GM19328 (cell line): ENCODE results near the gene CTNND2.

Source experiments
- ATAC-seq: cut with Tn5 transposase; IDR thresholded peaks from one replicate; pipeline ENCODE4 v1.9.1; 2021; ENCODE audit warnings: mild to moderate bottlenecking, moderate library complexity; ENCODE audit not compliant: unreplicated experiment

Gene CTNND2

GRCh38 chr5:11212706-11213105 lies 691.5 kb downstream of the CTNND2 start:
- ATAC-seq: no peak

DNA sequence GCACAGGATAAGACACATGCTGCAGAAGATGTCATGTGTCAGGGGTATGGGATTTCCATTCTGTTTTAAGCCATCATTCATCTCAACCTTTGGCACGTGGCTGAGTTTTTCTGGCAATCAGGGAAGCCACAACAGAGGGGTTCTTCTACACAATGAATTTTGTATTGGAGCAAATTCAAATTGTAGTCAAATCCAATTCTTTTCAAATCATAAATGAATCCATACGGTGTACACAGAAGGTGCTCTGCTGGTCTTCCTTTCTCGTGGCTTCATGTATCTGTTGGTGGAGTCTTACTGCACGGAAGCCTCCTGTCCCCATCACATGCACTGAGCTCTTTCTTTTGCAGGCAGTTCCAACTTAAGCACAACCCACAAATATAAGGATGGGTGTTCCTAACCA lies 706.5 kb downstream of the CTNND2 start:
- no peak for ATAC-seq

DNA sequence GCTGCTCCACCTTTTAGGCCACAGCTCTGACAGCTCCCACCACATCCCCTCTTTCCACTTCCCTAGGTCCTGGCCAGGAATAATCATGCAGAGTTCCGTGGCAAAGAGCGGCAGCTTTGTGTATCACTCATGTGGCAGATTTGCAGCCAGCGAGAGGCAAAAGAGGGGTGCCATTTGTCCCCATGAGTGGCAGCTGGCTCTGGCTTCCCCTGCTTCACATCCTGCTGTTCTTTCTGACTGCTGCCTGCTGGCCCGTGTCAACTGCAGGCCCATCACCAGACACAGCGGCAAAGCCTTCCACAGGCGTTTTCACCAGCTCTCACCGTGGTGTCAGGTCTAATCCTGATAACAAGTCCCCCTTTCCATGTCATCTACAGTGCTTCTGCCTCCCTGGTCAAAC lies 712.6 kb downstream of the CTNND2 start:
- ATAC-seq: no peak

GRCh38 chr5:11182441-11183080 lies 721.7 kb downstream of the CTNND2 start:
- no peak for ATAC-seq

GRCh38 chr5:11181940-11182339 lies 722.3 kb downstream of the CTNND2 start:
- ATAC-seq: no peak

DNA sequence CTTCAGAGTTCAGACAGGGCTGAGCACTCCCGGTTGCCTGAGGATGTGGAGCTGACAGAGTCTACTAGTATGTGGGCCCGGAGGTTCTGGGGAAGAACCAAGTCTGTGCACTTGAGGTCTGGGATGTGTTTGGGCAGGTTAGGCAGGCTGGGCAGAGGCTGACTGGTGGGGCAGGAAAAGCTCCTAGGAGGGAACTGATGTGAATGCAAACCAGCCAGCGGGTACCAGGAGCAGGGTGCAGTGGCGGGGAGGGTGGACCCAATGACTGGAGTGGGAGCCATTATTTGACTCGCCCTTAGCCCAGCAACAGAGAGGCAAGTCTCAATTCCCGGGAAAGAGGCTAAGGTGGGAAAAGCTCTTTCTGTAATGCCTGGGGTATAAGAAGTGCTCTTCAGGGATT lies 723.4 kb downstream of the CTNND2 start:
- ATAC-seq: no peak

DNA sequence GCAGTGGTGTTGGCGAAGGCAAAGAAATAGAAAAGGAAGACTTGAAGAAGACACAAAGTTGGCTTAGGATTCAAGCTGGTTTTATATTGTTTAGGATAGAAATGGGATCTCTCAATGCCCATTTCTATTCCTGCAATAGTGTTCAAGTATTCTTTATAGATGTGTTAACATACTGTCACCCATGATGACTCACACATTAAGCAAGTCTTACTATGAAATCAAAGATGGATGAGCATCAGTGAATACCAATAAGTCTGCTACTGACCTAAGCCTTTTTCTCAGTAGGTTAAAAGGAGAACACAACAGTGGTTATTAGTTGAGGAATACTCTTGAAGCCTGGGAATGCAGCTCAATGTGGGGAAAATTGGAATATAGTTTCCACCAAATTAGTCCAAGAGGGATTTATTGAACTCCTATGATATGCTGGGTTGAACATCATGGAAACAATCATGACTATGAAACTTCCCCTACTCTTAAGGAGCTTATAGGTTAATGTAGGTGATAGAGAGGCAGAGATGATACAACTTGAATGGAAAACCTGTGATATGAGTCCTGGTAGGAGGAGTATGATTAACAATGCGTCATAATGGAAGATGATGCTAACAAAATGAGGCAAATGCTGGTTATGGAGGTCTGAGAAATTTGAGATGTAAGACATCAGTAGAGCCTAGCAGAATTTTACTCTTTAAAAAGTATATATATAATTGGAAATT lies 726.1 kb downstream of the CTNND2 start:
- ATAC-seq: no peak

DNA sequence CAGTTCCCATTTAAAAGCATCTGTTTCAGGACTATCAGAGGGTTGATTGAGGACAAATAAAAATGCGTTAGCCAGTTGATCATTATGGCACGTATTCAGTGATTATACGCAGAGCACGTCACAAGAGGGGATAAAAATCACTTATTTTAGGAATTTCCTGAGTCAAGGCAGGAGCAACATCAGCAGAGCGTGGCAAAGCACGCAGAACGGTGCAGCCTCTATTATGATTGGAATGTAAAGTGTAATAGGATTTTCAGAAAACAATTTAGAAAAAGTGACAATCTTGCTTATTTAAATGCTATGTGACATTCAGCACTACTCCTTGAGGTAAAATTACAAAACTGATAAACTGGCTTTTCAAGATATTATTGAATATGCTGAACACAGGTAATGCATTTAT lies 729.7 kb downstream of the CTNND2 start:
- no peak for ATAC-seq

GRCh38 chr5:11172484-11172883 lies 731.8 kb downstream of the CTNND2 start:
- ATAC-seq: no peak

GRCh38 chr5:11171236-11171635 lies 733.0 kb downstream of the CTNND2 start:
- ATAC-seq: no peak

DNA sequence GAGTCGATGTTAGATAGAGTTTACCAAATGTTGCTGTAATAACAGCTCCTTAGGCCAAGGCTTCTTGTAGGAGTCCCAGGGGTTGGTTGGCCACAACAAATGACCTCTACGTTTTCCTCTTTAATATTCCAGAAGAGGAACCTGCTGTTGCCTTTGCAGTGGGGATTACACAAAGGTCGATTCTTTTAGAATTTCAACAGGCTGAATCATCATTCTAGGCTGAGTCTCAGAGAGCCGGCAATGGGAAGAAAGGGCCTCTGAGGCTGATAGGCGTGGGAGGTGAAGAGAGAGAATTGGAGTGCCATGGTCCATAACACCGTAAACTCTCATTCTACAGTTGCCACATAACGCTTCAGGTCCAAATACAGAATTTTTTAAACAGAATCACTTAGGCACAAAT lies 737.3 kb downstream of the CTNND2 start:
- no peak for ATAC-seq

GRCh38 chr5:11164531-11165294 lies 739.5 kb downstream of the CTNND2 start:
- no peak for ATAC-seq

- no peak for ATAC-seq
These were observed 747.1 kb downstream of the CTNND2 start for GRCh38 chr5:11157132-11157531.

DNA sequence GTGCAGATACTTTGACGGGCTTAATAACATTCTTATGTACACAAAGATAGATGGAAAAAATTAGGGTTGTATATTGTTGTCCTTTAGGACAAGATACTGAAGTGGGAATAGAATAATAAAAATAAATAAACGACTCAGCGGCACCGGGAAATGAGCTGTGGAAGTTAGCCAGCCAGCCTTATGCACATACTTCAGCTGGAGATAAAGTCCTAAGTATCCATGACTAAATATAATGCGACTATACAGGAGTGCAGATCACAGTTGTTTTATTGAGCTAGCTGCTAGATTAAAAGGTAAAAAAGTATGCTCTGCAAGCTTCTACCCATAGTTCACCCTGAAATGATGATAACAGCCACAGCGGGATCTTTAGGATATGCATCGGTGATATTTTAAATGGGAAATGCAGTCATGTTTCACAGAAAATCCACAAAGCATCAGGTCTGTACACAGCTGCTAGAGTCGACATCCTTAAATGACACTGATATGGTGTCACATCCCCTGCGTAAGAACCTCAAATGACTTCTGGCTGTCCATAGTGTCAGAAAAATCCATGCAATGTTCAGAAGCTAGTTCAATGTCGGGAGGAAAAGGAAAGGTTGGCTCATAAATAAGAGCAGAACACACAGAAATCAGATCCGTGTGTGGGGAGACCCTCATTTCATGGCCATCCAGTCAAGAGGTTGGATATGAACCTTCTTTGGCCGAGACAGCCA lies 750.4 kb downstream of the CTNND2 start:
- ATAC-seq: no peak

DNA sequence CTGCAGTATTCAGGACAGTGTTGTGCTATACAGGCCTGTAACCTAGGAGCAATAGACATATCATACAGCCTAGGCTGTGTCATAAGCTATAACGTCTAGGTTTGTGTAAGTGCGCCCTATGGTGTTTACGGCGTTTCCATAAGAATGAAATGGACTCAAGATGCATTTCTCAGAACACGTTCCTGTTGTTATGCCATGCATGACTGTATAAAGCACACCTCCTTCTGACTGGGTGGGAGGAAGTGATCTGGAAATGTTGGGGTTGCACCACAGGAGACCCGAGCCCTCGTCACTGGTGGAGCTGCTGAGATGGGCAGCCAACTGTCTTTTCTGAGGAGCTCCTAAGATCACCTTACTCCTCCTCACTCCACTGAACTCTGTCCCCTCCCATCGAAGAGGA lies 751.9 kb downstream of the CTNND2 start:
- ATAC-seq: no peak

- ATAC-seq: no peak
These were observed 753.3 kb downstream of the CTNND2 start for GRCh38 chr5:11150976-11151375.

DNA sequence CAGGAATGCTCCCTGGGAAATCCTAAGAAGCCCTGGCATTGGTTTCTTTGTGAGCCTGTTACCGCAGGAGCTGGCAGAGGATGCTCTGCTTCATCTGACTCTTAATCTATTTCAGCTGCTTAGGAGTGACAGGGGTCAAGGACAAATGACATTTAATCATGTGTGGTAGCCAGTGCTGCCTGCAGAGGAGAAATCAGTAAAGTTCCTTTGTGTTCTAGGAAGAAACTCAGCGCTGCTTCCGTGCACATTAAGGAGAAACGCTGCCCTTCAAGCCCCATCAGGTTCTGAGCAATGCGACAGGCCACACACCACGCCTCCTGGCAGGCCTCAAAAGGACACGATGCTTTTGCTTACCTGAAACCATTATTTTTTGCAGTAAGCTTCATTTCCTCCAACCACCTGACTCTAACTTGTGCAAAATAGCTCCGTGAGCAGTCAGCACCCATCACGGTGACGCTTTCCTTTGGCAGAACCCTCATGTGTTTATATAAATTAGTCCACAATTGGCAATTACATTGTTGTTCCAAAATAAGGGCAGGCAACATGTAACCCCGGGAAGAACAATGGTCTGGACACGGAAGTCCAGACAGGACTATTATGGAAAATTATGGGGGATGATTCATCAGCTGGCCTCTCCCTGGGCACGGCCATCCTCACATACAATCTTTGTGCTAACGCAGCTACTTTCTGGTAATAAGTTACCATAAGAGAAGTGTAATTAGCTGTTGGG lies 755.3 kb downstream of the CTNND2 start:
- no peak for ATAC-seq

DNA sequence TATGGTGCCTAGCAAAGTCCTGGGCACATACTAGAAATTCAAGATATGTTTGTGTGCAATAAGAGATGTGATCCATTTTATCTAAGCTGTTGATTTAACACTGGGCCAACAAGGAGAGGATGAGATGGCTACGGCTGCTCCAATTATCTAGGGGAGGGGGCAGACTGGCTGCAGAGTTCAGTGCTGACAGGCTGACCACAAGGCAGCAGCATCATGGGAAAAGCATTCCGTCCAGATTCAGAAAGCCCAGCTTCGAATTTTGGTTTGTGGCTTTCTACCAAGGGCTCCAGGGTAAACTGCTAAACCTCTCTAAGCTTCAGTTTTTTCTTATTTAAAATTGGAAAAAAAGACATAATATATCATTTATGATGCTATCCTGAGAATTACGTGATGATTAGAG lies 758.1 kb downstream of the CTNND2 start:
- ATAC-seq: no peak

DNA sequence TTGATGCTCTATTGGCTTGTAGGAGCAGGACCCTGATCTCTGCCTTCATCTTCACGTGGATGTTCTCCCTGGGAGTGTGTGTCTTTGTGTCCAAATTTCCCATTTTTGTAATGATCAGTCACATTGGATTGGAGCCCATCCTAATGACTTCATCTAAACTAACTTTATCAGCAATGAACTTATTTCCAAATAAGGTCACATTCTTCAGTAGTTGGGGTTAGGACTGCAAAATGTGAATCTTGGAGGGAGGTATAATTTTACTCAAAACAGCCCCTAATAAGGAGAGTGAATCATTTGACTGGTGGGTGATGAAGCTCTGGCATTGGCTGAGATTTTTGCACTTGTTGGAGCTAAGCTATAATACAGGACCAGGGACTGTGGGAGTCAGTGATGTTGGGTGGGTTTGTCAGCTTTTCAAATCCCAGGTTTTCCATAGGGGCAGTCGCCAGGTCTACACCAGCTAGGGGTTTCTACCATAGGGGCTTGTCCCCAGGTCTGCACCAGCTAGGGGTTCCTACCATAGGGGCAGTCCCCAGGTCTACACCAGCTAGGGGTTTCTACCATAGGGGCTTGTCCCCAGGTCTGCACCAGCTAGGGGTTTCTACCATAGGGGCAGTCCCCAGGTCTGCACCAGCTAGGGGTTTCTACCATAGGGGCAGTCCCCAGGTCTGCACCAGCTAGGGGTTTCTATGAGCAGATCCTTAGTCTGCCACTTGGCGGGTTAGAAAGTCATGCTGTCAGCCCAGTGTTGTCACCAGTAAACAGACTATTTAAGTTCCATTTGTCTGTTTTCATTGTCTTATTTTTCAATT lies 760.6 kb downstream of the CTNND2 start:
- ATAC-seq: peak; percentile 72
